C4-2B (cell line): ENCODE measurements around the gene RIGI.

Experiments
- ZFX ChIP-seq: fragments of 450-650 bp; IDR thresholded peaks from 2 replicates; pipeline ENCODE4 v1.6.1; 2017
- TF ChIP-seq, protein P1 (sequence below): fragments of 450-650 bp; conservative IDR thresholded peaks from 2 replicates; pipeline ENCODE4 v1.5.1; 2017; ENCODE audit warnings: mild to moderate bottlenecking

DNA sequence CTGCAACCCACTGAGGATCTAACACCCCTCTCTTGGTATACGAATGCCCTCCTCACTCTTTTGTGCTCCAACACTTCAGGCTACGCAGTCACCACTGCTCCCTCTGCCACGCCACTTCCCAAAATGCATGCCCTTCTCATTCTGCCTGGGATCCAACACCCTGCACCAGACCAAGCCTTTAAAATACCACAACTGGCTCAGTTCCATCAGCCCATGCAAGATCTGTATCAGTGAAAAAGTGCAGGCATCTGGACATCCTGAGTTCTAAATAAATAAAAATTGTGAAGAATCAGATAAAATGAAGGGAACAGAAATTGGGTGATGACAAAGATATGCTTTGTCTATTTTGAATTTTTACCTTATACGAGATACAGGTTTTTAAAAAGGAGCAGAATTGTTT is 44.3 kb upstream of the RIGI start:
- TF ChIP-seq, protein P1, sequence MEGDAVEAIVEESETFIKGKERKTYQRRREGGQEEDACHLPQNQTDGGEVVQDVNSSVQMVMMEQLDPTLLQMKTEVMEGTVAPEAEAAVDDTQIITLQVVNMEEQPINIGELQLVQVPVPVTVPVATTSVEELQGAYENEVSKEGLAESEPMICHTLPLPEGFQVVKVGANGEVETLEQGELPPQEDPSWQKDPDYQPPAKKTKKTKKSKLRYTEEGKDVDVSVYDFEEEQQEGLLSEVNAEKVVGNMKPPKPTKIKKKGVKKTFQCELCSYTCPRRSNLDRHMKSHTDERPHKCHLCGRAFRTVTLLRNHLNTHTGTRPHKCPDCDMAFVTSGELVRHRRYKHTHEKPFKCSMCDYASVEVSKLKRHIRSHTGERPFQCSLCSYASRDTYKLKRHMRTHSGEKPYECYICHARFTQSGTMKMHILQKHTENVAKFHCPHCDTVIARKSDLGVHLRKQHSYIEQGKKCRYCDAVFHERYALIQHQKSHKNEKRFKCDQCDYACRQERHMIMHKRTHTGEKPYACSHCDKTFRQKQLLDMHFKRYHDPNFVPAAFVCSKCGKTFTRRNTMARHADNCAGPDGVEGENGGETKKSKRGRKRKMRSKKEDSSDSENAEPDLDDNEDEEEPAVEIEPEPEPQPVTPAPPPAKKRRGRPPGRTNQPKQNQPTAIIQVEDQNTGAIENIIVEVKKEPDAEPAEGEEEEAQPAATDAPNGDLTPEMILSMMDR, result no peak
- no peak for TF ChIP-seq ZFX
